HG02571 (cell line): ENCODE data around the gene RBAK.
"Not testable (repeated sequence)": the region's sequence is repeated elsewhere in the genome, so short reads cannot be mapped to it uniquely, and the experiment has no call there.

ENCODE experiments used
- ATAC-seq: cut with Tn5 transposase; IDR thresholded peaks from one replicate; pipeline ENCODE4 v1.9.1; 2021; ENCODE audit warnings: mild to moderate bottlenecking, moderate library complexity; ENCODE audit not compliant: unreplicated experiment

RBAK gene

DNA sequence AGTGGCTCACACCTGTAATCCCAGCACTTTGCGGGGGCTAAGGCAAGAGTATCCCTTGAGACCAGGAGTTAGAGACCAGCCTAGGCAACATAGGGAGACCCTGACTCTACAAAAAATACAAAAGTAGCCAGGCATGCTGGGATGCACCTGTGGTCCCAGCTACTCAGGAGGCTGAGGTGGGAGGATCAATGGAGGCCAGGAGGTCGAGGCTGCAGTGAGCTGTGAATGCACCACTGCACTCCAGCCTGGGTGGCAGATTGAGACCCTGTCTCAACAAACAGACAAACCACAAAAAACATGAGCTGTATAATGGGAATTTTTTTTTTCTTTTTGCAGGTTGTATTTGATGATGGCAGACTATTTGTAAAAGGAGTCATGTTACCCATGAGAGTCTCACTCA, 1.5 kb downstream of the RBAK start:
- not testable (repeated sequence) for ATAC-seq

DNA sequence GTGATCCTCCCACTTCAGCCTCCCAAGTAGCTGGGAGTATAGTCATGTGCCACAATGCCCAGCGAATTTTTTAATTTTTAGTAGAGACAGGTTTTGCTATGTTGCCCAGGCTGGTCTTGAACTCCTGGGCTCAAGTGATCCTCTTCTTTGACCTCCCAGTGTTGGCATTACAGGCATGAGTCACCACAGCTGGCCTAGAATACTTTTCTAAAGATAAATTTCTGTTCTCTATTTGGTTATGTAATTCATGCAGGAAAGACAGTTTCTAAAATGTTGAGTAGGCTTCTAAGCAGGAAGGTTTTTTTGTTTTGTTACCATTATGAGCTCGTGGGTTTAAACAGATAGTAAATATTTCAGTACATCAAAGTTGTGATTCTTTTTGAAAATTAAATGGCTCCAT, 5.0 kb downstream of the RBAK start:
- no peak for ATAC-seq

DNA sequence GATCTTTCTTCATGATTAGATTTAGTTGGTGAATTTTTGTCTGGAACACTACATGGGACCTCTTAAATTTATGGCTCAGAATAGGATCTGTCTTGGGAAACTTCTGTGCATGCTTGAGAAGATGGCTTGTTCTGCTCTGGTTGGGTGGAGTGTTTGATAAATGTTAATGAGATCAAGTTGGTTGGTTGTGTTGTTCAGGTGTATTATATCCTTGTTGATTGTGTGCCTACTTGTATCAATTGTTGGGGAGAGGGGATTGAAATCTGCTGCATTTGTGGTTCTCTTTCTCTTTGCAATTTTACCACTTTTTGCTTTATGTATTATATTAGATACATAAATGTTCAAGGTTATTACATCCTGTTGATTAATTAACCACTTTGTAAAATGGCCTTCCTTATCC, 6.1 kb downstream of the RBAK start:
- ATAC-seq = not testable (repeated sequence)

DNA sequence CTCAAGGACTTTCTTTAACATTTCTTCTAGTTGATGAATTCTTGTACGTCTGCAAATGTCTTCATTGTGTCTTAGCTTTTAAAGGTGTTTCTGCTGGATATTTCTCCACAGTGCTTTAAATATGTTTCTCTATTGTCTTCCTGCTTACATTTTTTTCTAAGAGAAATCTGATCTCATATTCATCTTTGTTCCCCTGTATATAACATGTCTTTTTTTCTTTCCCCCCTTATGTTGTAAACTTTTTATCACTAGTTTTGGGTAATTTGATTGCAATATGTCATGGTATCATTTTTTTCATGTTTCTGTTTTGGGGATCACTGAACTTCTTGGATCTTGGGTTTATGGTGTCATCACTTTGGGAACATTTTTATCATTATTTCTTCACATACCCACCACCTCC, 7.5 kb downstream of the RBAK start:
- no peak for ATAC-seq

DNA sequence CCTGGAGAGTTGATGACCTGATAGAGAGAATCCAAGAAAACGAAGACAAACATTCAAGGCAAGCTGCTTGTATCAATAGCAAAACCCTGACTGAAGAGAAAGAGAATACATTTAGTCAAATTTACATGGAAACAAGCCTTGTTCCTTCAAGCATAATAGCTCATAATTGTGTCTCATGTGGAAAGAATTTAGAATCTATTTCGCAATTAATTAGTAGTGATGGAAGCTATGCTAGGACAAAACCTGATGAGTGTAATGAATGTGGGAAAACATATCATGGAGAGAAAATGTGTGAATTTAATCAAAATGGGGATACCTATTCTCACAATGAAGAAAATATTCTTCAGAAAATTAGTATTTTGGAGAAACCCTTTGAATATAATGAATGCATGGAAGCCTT, 18.0 kb downstream of the RBAK start:
- no peak for ATAC-seq

DNA sequence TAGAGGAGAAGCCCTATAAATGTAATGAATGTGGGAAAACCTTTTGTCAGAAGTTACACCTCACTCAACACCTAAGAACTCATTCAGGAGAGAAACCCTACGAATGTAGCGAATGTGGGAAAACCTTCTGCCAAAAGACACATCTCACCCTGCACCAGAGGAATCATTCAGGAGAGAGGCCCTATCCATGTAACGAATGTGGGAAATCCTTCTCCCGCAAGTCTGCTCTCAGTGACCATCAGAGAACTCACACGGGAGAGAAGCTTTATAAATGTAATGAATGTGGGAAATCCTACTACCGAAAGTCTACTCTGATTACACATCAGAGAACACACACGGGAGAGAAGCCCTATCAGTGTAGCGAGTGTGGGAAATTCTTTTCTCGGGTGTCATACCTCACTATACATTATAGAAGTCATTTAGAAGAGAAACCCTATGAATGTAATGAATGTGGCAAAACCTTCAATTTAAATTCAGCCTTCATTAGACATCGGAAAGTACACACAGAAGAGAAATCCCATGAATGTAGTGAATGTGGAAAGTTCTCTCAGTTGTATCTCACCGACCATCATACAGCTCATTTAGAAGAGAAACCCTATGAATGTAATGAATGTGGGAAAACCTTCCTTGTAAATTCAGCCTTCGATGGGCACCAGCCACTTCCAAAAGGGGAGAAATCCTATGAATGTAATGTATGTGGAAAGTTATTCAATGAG, 18.9 kb downstream of the RBAK start:
- no peak for ATAC-seq

DNA sequence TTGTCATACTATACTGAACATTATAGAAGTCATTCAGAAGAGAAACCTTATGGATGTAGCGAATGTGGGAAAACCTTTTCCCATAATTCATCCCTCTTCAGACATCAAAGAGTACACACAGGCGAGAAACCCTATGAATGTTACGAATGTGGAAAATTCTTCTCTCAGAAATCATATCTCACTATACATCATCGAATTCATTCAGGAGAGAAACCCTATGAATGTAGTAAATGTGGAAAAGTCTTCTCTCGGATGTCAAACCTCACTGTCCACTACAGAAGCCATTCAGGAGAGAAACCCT, 19.4 kb downstream of the RBAK start:
- no peak for ATAC-seq

DNA sequence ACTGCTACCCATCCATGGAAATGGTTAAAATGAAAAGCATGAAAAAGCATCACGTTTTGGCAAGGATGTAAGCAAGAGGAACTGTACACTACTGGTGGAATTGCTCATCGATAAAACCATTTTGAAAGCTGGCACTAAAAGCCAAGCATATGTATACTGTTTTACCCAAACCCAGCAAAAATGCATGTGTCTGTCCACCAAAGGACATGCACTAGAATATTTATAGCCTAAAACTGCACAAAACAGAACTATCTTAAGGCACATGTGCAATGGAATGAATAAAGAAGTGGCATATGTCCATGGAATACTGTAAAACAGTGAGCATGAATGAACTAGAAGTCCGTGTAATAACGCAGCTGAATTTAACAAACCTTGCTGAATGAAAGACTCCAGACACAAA, 22.9 kb downstream of the RBAK start:
- ATAC-seq = no peak

DNA sequence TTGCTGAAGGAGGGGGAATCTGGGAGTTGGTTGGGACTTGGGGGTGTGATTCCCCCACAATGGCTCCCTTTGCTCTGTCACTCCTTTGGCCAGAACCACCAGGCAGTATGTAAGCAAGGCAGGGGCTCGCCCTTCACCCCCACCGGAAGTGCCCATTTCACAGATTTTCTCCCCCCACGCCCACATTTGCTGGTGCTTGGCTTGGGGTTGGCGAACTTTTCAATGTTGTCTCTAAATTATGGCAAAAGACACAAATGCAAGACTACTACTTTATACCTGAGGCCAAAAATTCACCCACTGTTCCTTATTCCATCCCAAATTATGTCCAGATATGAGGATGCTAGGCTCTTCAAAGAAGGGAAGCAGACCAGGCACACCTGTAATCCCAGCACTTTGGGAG, 24.5 kb downstream of the RBAK start:
- ATAC-seq = no peak

DNA sequence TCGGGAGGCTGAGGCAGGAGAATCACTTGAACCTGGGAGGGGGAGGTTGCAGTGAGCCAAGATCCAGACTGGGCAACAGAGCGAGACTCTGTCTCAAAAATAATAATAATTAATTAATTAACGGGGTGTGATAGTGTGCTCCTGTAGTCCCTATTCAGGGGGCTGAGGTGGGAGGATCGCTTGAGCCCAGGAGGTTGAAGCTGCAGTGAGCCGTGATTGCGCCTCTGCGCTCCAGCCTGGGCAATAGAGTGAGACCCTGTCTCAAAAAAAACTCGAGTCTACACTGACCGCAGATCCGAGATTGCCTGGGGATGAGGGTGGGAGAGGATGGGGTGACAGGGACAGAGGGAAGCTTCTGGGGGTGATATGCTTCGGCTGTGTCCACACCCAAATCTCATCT, 29.5 kb downstream of the RBAK start:
- ATAC-seq = not testable (repeated sequence)

DNA sequence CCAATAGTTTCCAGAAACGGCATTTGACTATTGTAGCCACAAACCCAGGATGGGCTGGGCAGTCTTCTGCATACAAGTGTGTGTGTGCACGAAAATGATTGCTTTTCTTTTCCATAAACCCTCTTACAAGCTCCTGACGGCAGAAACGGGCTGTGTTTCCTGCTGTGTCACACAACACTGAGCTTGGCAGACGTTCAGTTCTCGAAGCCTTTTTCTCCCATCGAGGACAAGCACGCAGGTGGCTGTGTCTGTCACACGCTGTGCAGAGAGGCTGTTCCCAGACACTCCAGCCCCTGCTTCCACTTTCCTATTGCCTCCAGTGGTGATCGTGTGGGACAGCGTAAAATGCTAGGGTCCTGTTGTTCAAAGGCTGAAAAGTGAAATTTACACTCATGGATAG, 32.1 kb downstream of the RBAK start:
- ATAC-seq = no peak

DNA sequence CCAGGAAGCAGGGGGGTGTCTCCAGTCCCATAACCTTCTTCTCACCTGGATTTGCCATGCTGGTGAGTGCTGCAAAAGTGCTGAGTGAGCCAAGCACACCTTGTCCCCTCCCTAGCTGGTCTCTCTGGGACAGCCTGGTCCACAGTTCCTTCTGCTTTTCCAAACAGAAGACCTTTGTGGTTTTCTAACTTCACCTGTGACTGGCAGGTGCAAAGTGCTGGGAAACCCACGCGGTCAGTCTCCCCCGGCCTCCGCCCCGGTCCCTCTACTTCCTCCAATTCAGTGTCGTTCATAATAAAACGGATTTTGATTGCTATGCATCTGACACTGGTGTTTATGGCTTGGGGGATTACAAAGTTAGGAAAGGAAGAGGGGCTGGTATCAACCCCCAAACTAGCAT, 37.1 kb downstream of the RBAK start:
- no peak for ATAC-seq

DNA sequence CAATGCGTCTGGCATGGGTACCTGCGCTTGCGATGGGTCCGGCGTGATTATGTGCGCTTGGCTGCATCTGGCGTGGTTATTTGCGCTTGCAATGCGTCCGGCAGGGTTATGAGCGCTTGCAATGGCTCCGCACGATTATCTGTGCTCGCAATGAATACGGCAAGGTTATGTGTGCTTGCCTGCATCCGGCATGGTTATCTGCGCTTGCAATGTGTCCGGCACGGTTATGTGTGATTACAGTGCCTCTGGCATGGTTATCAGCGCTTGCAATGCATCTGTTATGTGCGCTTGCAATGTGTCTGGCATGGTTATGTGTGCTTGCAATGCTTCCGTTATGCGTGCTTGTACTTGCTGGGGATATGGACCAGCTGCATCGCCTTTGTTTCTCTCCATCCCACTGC, 37.7 kb downstream of the RBAK start:
- ATAC-seq = no peak

DNA sequence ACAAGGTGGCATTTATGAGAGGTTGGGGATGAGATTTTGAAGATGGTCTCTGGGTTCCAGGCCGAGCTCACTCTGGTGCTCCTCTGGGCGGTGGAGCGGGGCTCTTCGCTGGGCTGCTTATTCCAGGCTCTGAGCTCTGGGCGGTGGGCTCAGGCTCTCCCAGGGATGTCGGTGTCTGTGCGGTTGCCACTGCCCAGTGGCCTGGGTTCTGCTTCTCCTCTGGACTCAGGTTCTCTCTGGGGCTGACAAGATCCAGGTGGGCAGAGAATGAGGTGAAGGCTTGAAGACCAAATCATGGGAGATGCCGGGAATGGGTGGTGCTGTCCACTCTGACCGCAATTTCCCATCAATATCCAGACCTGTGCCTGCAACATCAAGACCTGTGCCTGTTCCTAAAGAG, 40.6 kb downstream of the RBAK start:
- ATAC-seq = no peak

DNA sequence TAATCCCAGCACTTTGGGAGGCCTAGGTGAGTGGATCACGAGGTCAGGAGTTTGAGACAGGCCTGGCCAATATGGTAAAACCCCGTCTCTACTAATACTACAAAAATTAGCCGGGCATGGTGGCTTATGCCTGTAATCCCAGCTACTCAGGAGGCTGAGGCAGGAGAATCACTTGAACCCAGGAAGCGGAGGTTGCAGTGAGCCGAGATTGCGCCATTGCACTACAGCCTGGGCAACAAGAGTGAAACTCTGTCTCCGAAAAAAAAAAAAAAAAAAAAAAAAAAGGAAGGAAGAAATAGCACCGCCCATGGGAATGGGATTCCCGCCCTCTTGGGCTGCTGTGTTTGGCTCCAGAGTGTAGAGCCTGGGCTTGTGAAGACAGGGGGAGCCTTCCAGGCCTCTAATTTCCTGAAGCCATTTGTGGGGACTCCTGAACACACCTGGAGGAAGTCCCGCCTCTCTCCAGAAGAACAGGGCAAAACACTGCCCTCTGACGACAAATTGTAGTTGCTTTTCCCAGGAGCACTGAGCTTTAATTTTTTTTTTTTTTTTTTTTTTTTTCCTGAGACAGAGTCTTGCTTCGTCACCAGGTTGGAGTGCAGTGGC, 42.7 kb downstream of the RBAK start:
- ATAC-seq = not testable (repeated sequence)

DNA sequence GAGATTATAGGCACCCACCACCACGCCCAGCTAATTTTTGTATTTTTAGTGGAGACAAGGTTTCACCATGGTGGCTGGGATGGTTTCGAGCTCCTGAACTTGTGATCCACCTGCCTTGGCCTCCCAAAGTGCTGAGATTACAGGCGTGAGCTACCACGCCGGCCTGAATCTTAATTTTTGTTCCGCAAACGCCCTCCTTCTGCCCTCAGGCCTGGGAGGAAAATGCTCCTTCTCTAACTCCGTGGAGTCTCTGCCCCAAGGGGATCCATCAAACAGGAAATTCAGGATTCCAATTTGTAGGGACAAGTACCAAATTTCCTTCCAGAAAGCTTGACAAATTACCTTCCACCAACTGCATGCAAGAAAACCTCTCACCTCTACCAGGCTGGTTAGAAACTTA, 43.2 kb downstream of the RBAK start:
- no peak for ATAC-seq

DNA sequence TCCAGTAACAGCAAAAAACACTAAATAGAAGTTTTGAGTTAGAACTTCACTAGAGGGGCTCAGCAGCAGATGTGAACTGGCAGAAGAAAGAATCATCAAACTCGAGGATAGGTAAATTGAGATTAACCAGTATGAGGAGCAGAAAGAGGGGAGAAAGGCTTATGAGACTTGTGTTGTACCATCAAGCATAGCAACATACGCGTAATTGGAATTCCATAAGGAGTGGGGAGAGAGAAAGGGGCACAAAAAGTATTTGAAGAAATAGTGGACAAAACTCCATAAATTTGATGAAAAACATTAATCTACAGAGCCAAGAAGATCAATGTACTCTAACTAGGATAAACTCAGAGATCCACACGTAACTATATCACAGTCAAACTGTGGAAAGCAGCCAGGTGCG, 48.3 kb downstream of the RBAK start:
- ATAC-seq = no peak

DNA sequence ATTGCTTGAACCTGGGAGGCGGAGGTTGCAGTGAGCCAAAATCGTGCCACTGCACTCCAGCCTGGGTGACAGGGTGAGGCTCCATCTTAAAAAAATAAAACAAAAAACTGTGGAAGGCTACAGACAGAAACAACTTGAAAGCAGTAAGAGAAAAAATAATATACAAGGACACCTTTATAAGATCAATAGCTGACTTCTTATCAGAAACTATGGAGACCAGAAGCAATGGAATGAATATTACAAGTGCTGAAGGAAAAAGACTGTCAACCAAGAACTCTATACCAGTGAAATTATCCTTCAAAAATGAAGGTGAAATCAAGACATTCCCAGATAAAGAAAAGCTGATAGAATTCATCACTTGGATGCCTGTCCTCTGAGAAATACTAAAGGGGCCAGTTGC, 49.0 kb downstream of the RBAK start:
- no peak for ATAC-seq

DNA sequence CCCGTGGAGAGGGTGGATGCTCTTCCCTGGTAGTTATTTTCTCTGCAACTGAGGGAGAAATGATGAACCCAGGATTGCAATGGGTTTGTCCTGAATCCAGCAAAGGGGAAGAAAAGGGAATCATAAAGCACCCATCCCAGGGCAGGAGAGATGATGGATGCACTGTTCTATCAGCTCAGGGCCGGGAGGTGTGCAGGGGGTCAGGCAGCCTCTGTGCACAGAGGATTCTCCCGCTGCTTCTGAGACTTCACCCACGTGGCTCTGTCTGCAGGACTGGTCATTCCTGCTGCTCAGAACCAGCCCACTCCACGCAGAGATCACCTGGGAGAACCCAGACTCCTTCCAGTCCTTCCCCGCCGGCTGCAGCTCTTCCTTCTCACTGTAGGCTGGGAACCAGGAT, 70.7 kb downstream of the RBAK start:
- ATAC-seq = no peak

DNA sequence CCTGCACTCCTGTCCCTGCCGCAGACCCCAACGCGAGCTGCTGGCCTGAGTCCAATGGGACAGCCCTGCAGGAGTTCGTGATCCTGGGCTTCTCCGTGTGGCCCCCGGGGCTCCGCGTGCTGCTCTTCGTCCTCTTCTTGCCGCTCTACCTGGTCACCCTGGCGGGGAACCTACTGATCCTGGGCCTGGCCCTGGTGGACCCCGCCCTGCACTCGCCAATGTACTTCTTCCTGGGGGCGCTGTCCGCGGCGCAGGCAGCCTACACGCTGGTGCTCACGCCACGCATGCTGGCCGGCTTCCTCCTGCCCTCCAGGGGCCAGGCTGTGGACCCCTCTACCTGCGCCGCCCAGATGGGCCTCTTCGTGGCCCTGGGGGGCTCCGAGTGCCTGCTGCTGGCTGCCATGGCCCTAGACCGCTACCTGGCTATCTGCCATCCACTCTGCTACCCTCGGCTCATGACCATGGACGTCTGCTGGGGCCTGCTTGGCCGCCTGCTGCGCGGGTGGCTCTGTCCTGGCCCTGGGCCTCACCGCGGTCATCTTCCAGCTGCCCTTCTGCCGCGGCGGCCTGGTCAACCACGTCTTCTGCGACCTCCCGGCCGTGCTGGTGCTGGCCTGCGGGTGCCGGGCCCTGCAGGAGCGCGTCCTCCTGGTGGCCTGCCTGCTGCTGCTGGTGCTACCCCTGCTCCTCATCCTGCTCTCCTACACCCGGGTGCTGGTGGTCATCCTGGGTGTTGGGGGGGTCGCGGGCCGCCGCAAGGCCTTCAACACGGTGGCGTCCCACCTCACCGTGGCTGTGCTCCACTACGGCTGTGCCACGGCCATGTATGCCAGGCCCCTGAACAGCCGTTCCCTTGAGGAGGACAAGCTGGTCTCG, 71.7 kb downstream of the RBAK start:
- no peak for ATAC-seq
